Pancreas (tissue), 10 donors: ENCODE measurements around the gene HDGFL3. TPM values are rescaled to one million over a fixed set of nuclear protein-coding genes. Genes with fewer than 3 reads are reported as not detected.

Source experiments
- ATAC-seq, 4 donors: fragments of 200-7000 bp; cut with Tn5 transposase; one replicate each; pipeline versions ENCODE4 v1.8.0 to v1.9.1; 2020; ENCODE audit warnings: mild to moderate bottlenecking in 4 of 4, moderate library complexity in 4 of 4
- DNase-seq, 6 donors: peaks; one replicate each; pipeline ENCODE4 v3.0.0-alpha.2; 2020
- FAIRE-seq: peaks from 2 replicates; lab custom pipeline; 2012; peaks lifted over from hg19 to GRCh38; lab: Jason Lieb, UNC
- H3K27ac ChIP-seq, 4 donors: fragments of 200-600 bp; sonication (generic); 1 replicate in 3 of 4; 2 replicates in 1 of 4; pipeline versions ENCODE4 v1.5.0 to v1.8.0; 2020
- H3K27me3 ChIP-seq, 4 donors: fragments of 200-600 bp; one replicate each; pipeline ENCODE4 v1.8.0; 2021
- H3K36me3 ChIP-seq, 3 donors: fragments of 200-600 bp; sonication (generic) in 1 of 3; one replicate each; pipeline versions ENCODE4 v1.5.0 to v1.8.0; 2020 to 2021
- H3K4me1 ChIP-seq, 3 donors: fragments of 200-600 bp; one replicate each; pipeline ENCODE4 v1.8.0; 2021
- H3K4me3 ChIP-seq, 4 donors: fragments of 200-600 bp; sonication (generic) in 2 of 4; one replicate each; pipeline versions ENCODE4 v1.5.0 to v1.8.0; 2020 to 2021
- H3K9me3 ChIP-seq, 4 donors: fragments of 200-600 bp; one replicate each; pipeline ENCODE4 v1.8.0; 2021
- WGBS, 2 donors: extraction: QIAGEN DNeasy Blood & Tissue Kit; methylation state at CpG; one replicate each; pipeline ENCODE4 v1.1.7; 2013; 5-methylcytosine and 5-hydroxymethylcytosine counted together
- intact Hi-C, 3 donors: fragments of 100-400 bp; cut with DNase I; formaldehyde crosslinking; loops; one replicate each; pipeline versions ENCODE4 v1.11.1 to v1.14.2; 2022
- polyA plus RNA-seq, 2 donors: library from polyadenylated mRNA; stranded (reverse); fragments of 200-250 nt; gene quantifications; one replicate each; pipeline ENCODE4 v1.2.3, GENCODE V29; 2013
- total RNA-seq, 6 donors: library from RNA; stranded (reverse); fragmentation: NEBNext Ultra II Directional in 4 of 6; extraction: Animal tissue kit (Norgen Biotek cat#: 25700) in 4 of 6; gene quantifications; one replicate each; pipeline versions ENCODE4 v1.2.1 to v1.2.4, GENCODE V29; 2021 to 2023
- TF ChIP-seq, protein P1 (sequence below), 4 donors: fragments of 200-600 bp; sonication (generic) in 3 of 4; IDR thresholded peaks; one replicate each; pipeline versions ENCODE4 v1.5.0 to v1.8.0; 2021; ENCODE audit warnings: antibody characterized with exemption in 4 of 4
- donor health status: healthy with polysubstance abuse.
- donor health status: DM: no; HTN: no; CAD: no; lungs with moderate emphysema.
- donor health status: DM: no; HTN: no; CAD: no.
- donor health status: control.
- donor health status: control.
- donor health status: Bipolar disorder and iron deficiency.
- donor health status: DM: yes; HTN: yes; CAD: no.
- donor health status: DM: no; HTN: no; CAD: no.
- donor health status: DM: no; HTN: no; CAD: no.
- donor health status: DM: yes; HTN: yes; CAD: no.

The HDGFL3 gene
- total and polyA plus RNA-seq, 8 donors, result 3.0 to 17.2 (median 7.9) TPM

DNA sequence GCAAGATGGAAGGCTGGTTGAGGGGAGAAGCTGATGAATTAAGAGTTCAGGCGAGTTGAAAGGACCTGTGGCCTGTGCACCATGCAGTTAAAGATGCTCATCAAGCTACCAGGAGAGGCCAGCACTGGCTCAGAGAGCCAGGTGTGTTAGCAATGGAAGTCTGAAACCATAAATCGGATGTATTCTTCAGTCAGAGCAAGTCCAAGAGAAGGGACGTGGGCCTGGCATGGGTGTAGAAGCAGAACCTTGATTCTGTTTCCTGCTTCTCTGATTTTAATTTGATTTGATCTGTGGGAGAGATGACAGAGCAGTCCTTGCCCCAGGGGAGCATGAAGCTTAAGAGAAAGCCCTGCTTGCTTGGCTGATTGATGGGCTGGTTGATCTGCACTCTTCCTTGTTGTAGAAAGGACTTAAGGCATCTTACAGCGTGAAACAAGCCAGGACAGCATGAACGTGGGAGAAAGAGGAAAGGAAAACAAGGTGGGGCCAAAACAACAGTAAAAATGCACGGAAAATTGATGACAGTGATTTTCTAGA is 89.3 kb downstream of the HDGFL3 start:
- Histone ChIP-seq H3K9me3 (no peaks in the 10 kb centered on the region), H3K27ac (no peak overlapping the region), H3K27me3 (no peaks in the 10 kb centered on the region), H3K4me3 (no peak overlapping the region), H3K4me1 (no peaks in the 10 kb centered on the region), H3K36me3 (no peaks in the 10 kb centered on the region)
- ATAC-seq (no peak), FAIRE-seq (no peak), DNase-seq (no peak)
- TF ChIP-seq, protein P1, sequence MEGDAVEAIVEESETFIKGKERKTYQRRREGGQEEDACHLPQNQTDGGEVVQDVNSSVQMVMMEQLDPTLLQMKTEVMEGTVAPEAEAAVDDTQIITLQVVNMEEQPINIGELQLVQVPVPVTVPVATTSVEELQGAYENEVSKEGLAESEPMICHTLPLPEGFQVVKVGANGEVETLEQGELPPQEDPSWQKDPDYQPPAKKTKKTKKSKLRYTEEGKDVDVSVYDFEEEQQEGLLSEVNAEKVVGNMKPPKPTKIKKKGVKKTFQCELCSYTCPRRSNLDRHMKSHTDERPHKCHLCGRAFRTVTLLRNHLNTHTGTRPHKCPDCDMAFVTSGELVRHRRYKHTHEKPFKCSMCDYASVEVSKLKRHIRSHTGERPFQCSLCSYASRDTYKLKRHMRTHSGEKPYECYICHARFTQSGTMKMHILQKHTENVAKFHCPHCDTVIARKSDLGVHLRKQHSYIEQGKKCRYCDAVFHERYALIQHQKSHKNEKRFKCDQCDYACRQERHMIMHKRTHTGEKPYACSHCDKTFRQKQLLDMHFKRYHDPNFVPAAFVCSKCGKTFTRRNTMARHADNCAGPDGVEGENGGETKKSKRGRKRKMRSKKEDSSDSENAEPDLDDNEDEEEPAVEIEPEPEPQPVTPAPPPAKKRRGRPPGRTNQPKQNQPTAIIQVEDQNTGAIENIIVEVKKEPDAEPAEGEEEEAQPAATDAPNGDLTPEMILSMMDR (IDR thresholded peaks at IDR 0.05), result no peak
- intact Hi-C loops, result no loop called here
- 51 to 66% methylated on average over 6 of the region's 6 CpGs for WGBS, 2 donors

DNA sequence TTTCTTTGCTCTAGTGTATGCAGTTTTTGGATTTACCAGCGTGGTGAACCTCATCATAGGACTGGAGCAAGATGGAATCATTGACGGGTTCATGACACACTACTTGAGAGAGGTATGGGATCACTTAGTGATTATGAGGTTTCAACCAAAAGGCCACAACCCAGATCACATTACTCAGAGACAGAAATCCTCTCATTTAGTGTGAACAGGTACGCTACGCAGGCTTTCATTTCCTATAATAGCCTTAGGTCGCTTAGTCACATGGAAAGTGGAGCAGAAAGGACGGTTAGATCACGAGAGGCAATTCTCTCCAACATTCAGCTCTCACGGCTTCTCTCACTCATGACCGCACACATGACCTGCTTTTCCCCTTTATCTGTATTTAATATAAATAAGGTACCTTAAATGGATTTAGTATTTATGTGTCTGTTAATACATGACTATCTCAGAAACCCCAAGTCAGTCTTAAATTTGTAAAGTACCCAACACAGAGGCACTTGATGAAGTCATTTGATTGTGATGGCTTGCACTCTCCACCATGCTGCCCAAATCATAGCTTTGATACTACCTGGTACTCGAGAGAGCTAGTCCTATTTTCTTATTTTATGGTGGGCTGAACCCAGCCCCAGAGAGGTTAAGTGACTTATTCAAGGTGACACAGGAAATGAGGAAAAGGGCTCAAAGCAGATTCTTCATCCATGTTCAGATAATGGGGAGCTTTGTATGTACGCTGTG is 91.6 kb downstream of the HDGFL3 start:
- FAIRE-seq, result no peak

DNA sequence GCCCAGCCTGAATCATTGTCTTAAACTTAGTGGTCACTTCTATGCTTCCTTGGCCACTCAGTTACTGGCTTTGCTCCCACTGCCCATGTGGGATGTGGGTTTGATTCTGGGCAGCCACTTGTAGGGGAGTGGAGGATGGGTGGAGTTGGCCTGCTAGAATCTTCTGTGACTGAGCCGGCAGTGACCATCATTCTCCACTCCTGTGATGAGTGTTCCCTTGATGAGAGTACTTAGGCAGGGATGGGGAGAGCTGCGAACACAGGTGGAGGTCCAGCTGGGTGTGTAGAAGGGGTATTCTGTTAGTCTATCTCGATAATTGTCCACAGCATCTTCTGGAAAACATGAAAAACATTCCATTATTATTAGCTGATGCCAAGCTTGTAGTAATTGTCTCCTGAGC is 92.2 kb downstream of the HDGFL3 start:
- WGBS, 2 donors, result 79 to 83% methylated on average over 3 of the region's 3 CpGs
- no peak overlapping the region for H3K4me3 ChIP-seq
- no peak for ATAC-seq
- no peaks in the 10 kb centered on the region for H3K27me3 ChIP-seq
- intact Hi-C loops, result no loop called here
- no peak for FAIRE-seq
- H3K4me1 ChIP-seq, result no peaks in the 10 kb centered on the region
- TF ChIP-seq, protein P1 (IDR thresholded peaks at IDR 0.05), result no peak
- DNase-seq, result no peak
- no peaks in the 10 kb centered on the region for H3K9me3 ChIP-seq
- H3K27ac ChIP-seq, result no peak overlapping the region
- H3K36me3 ChIP-seq, result no peaks in the 10 kb centered on the region

More for the DNA sequence above, 91.6 kb downstream of the HDGFL3 start:
- H3K9me3 ChIP-seq, result no peaks in the 10 kb centered on the region
- H3K4me3 ChIP-seq, result no peak overlapping the region
- TF ChIP-seq, protein P1 (IDR thresholded peaks at IDR 0.05), result no peak
- no peaks in the 10 kb centered on the region for H3K36me3 ChIP-seq
- H3K27ac ChIP-seq, result no peak overlapping the region
- DNase-seq (no peak), ATAC-seq (no peak)
- intact Hi-C loops, result no loop called here
- no peaks in the 10 kb centered on the region for H3K27me3 ChIP-seq
- H3K4me1 ChIP-seq, result no peaks in the 10 kb centered on the region
- 82 to 87% methylated on average over 11 of the region's 11 CpGs for WGBS, 2 donors

DNA sequence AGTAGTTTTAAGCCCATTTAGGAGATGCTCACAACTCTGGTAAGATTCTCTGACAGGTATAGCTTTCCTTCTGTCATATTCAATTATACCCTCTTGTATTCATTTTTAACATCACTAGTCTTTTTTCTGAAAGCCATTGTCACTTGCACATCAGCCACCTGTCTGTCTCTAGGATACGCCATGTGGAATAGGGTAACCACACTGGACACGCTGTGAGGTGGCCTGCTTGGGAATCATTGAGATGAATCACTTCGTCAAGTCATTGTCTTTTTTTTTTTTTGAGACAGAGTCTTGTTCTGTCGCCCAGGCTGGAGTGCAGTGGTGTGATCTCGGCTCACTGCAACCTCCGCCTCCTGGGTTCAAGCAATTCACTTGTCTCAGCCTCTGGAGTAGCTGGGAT is 92.8 kb downstream of the HDGFL3 start:
- TF ChIP-seq, protein P1 (IDR thresholded peaks at IDR 0.05), result no peak
- H3K36me3 ChIP-seq, result no peaks in the 10 kb centered on the region
- 82 to 88% methylated on average over 6 of the region's 6 CpGs for whole genome bisulfite sequencing, 2 donors
- FAIRE-seq, result no peak
- no peak for ATAC-seq
- no peaks in the 10 kb centered on the region for H3K9me3 ChIP-seq
- no peak overlapping the region for H3K4me3 ChIP-seq
- H3K27me3 ChIP-seq, result no peaks in the 10 kb centered on the region
- intact Hi-C loops, result no loop called here
- H3K4me1 ChIP-seq, result no peaks in the 10 kb centered on the region
- H3K27ac ChIP-seq, result no peak overlapping the region
- no peak for DNase-seq
